GM19193 (cell line): ENCODE results near the gene LTBP2.

Experiments
- POLR2A ChIP-seq: IDR thresholded peaks from 4 replicates; pipeline ENCODE4 v1.6.1; 2011; ENCODE audit not compliant: insufficient read depth, insufficient read length; ENCODE audit errors: extremely low read depth

Gene LTBP2

DNA sequence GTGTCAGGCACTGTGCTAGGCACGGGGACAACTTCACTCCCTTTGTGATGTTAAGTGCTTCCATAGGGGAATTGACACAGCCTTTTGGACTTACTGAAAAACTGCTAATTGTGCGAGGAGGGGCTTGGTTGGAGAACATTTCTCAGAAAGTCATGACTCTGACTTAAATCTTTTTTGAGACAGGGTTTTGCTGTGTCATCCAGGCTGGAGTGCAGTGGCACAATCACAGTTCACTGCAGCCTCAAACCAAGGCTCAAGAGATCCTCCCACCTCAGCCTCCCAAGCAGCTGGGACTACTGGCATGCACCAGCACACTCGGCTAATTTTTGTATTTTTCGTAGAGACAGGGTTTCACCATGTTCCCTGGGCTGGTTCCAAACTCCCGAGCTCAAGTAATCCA, 10.2 kb upstream of the LTBP2 start:
- no peak for TF ChIP-seq POLR2A

DNA sequence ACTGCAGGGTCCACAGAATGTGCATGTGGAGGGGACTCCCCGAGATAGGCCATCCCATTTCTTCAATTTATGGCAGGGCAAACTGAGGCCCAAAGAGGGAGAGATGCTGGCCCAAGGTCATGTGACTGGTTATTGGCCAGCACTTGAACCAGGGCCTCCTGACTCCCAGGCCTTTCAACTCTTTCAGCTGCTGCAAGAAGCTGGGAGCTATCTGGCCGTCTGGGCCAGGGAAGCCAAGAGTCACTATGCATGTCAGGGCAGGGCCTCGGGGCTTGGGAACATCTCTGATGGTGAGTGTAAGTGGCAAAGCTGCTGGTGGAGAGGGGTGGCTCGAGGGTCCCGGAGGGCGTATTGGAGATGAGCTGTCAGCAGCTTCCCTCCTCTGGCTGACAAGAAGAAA, 9.5 kb upstream of the LTBP2 start:
- TF ChIP-seq POLR2A: no peak

DNA sequence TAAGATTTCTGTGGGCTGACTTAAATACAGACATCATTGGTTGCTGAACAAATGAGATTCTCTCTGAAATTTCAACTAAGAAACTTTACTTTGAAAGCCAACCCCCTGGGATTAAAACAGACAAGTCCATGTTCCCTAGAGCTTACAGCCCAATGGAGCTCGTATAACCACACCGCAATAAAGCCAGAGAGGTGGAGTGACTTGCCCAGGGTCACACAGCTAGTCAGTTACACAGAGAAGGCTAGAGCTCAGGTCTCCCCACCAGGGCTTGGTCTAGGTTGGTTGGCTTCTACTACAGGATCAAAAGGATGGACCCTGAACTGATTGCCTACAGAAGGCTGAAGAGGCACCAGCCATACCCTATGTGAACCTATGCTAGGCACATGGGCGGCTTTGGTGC, 8.9 kb upstream of the LTBP2 start:
- TF ChIP-seq POLR2A: no peak

DNA sequence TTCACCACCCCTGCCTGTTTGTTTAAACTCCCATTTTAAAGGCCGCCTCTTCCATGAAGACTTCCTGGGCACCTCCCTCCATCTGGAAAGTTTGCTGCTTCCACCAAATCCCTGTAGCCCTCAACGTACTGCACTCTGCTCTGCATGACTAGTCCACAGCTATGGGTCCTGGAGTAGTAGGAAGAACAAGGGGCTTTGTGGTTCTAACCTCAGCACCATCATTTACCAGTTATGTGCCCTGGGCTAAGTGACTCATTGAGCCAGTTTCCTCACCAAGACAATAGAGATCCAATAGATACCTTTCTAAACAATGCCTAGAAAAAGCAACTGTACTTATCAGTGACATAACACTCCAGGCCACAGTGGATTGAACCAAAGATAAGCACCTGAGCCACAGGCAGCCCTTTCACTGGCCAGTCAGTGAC, 8.5 kb upstream of the LTBP2 start:
- TF ChIP-seq POLR2A: no peak

DNA sequence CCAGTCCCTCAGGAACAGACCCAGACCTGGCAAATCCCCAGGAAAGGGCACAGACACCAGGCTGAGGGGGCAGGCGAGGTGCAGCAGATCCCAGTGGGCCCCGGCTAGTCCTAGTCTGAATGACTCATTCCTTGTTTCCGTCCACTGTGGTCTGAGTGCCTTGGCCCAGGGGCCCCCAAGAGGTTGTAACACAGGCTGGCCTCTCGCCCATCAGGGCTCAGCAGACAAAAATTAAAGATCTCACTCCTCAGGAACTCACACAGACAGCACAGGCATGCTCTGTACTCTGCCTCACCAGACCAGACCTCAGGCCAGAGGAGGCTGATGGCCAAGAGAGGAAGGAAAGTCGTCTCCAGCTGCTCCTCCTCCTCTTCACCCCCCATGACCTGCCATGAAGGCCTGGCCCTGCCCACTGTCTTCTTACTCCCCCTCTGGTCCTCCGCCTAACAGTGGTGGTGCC, 7.7 kb upstream of the LTBP2 start:
- TF ChIP-seq POLR2A: no peak

DNA sequence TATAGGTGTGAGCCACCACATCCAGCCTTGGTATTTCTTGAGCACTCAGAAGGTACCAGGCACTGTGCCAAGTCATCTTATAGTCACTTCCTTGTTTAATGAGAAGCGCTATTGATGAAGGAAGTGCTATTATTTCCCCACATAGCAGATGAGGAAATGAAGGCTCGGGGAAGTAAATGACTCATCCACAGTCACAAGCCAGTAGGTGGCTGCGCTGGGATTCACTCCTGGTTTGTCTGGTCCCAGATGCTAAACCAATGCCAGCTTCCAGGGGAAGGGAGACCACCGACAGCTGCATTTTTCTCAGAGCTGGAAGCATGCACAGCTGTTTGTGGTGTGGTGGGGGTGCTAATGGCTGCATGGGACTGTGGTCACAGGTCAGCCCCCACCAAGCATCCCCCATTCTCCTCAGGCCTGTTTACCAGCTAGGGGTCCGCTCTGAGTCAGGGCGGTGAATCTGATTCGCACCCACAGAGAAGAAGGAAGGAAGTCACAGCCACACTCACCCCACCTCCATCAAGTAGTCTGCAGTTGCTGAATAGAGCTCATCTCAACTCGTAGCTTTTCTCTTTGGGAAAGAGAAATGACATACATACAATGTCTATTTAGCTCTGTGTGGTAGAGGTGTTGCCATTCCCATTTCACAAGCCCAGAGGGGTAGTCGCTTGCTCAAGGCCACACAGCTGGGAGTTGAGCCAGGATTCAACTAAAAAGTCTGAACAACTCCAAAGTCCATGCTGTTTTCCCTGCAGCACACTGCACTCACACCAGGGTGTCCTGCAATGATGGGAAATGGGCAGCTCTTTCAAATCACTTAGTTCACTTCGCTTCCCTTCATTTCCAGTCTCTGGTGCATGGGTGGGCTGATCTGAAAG, 6.3 kb upstream of the LTBP2 start:
- TF ChIP-seq POLR2A: no peak

DNA sequence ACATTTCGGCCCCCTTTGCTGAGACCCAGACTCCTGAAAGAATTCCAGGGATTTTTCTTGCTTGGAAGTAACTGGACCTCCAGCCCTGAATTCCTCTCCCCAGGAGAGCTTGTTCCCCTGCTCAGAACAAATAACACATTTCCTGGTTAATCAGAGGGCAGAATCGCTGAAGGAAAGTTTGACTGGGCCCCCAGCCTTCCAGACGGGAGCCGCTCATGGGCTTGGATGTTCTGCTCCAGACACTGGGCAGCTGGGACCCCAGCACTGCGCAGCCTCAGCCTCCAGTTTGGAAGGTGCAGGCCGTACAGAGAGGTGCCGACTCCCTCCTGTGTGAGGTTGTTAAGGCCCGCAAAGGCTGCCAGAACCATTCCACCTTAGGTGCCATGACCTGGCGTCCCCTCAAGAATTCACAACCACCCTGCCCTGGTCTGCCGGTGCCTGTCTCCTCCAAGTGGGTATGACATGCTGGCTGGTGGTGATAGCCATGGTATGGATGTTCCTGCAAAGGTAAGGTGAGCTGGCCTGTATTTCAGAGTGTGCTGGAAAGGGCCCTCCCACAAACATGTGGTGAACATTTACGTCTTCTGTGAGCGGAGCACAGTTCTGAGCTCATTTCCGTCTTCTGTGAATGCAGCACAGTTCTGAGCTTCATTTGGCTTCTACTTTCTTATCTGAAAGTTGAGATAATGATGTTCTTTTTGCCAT, 5.1 kb upstream of the LTBP2 start:
- TF ChIP-seq POLR2A: no peak

DNA sequence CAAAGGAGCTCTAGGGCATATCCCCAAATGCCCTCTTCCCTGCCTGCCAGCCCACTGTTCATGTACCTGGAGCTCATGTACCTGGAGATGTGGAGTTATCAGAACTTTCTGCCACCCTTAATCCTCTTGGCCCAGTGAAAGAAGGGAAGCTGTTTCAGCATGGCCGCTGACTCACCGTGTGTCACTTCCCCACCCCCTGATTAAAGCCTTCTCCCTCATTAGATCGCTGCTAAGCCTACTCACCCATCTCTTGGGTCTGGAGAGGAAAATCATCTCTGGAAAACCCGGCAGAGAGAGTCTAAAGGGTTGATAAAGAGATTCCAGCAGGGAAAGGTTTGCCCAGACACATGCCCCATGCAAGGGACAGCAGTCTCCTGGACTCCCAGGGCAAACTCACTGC, 4.5 kb upstream of the LTBP2 start:
- no peak for TF ChIP-seq POLR2A

DNA sequence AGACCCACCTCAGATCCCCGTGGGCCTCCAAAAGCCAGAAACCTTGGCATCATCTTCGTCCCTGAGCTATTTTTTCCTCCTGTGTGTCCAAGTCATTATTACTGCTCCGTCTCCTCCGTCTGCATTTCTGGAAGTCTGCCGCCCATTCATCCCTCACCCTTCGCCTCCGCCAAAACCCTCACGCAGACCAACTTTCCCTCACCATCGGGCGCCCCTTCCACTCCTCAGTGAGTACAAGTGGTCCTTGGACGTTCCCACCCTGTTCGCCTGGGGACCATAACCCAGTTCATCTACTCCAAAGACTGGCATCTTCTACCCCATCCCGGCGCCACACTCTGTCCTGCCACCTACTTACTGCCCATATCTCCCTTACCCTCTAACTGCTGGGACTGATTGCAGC, 3.7 kb upstream of the LTBP2 start:
- TF ChIP-seq POLR2A: no peak

DNA sequence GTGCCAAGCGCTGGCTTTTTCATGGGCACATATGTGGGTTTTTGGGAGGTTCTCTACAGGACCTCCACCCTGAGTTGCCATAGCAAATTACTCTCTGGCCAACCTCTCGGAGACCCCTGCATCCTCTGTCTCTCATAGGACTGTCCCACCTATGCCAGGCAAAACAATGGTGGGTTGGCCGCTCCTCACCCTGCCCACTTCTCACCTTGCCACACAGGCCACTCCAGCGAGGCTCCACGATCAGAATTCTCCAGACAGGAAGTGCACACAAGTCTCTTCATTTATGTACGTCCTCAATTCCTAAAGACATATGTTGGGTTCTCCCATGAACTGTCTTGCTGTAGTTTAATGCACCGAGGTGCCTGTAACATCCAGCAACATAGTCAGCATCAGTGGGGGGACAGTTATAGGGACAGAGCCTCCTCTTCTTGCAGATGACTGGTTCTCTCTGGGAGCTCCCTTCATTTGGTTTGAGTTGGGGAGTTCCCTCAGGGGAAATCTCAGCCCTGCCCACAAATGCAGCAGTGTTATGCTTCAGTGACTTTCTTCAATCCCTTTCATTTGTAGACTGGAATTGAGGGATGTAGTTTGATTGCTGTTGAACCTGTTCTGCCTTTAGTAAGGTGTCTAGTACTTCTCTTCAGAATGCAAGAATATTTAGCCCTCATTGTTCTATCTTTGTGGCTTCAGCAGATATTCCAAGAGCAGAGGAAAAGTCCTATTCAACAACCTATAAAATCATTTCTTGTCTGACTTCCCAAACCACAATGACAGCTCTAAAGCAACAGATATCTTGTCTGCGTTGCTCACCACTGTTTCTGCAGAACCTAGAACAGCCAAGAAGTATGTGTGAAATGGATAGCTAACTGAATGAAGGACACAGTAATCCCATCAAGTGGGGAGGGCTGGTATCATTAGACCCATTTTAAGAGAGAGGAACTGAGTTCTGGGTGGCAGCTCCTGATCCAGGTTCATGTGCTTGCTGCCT, 2.8 kb upstream of the LTBP2 start:
- no peak for TF ChIP-seq POLR2A

DNA sequence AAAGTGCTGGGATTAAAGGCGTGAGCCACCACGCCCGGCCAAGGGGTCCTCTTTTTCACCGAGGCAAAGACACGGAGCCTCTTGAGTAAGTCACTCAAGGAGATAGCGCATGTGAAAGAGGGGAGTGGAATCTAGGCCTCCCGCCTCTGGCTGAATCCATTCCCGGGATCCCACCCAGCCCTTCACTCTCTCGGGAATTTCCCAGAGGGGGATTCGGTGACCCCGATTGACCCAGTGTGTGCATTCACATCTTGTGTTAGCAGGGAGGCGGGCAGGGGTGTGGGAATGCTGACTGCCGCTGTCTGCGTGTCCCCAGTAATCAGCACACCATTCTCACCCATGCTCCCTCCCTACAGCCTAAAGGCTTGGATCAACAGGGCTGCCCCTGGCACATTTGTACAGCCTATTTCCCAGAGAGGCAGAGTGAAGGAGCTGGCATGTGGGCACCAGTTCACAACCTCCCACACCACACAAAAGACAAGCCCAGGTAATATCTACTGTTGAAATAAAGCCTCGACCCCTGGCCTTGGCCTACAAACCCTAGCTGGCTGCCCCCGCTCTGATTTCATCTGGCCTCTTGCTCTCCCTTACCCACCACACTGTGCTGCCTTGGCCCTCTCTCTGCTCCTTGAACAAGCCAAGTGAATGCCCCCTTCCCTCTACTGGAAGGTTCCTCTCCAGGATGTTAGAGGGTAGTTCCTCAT, 1.3 kb upstream of the LTBP2 start:
- no peak for TF ChIP-seq POLR2A

DNA sequence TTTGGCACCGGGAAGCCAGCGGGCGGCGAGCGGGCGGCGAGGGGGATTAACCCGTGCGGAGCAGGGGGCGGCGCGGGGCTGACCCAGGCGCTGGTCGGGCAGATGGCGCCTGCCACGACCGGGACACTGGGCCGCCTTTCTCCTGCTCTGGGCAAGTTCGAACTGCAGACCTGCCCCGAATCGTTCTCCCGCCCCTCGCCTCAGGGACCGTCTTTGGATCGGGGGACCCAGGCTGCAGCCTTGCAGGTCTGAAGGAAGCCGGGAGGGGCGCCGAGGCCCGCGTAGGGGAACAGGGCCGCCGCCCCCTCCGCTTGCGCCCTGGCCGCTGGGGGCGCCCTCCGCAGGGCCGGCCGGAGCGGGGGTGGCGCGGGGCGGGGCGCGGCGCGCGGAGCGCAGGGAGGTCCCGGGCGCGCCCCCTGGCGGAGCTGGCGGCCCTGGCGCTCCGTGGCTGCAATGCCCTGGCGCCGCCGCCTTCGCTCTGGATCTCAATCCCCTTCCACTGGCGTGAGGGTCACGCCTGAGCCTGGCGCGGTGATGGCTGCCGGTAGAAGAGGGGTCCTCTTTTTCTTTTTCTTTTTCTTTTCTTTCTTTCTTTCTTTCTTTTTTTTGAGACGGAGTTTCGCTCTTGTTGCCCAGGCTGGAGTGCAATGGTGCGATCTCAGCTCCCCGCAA, 449 bp upstream of the LTBP2 start:
- no peak for TF ChIP-seq POLR2A

DNA sequence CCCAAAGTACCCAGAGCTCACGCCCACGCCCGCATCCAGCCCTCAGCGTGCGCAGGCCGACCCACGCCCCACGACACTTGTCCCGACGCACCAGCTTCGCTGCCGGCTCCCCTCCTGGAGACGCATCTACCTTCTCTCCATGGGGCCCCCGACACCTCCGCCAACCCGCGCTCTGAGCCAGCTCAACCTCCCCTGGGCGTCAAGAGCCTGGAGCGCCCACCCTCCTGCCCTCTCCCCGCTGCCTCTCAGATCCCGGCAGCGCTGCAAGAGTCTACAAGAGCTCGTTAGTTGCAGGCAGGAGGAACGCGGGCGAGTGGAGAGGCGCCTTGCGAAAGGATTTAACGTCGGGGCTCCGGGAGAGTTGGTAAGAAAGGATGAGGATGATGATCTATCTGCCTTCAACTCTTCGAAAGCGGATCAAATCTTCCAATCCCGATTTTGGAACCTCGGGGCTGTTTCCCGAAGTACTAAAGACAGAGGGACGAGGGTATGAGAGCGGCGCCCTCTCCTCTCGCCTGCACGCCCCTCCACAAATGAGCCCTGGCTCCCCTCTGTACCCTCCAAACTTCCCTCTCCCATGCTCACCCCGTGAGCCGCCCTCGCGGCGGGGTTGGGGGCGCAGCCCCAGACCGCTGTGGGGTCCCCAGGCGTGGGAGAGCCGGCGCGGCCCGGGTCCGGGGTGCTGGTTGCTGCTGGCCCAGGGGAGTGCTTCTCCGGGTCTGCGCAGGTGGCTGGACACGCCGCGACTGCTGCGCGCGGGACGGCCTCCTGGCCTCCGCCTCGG, 979 bp downstream of the LTBP2 start:
- TF ChIP-seq POLR2A: no peak
